GM18867 (cell line): ENCODE measurements around the gene IMMP2L.
A peak's percentile ranks its signal among the peaks of the same experiment; 100 is the strongest.
"Not testable (repeated sequence)": the region's sequence is repeated elsewhere in the genome, so short reads cannot be mapped to it uniquely, and the experiment has no call there.

Experiments
- ATAC-seq: cut with Tn5 transposase; IDR thresholded peaks from one replicate; pipeline ENCODE4 v1.9.1; 2021; ENCODE audit warnings: mild to moderate bottlenecking, moderate library complexity; ENCODE audit not compliant: unreplicated experiment

Gene IMMP2L

GRCh38 chr7:111561904-111562732 lies at the start of gene IMMP2L:
Gene IMMP2L, minus strand, starts transcription at chr7:111562492.
- peak; percentile 83 for ATAC-seq

GRCh38 chr7:111609483-111610254 lies 47.4 kb upstream of the IMMP2L start:
- ATAC-seq, result not testable (repeated sequence)

- no peak for ATAC-seq
Measured at GRCh38 chr7:111607621-111608020, 45.3 kb upstream of the IMMP2L start.

- no peak for ATAC-seq
Measured at GRCh38 chr7:111605246-111605645, 43.0 kb upstream of the IMMP2L start.

GRCh38 chr7:111600091-111600490 lies 37.8 kb upstream of the IMMP2L start:
- no peak for ATAC-seq

GRCh38 chr7:111595780-111596179 lies 33.5 kb upstream of the IMMP2L start:
- no peak for ATAC-seq

GRCh38 chr7:111594602-111595001 lies 32.3 kb upstream of the IMMP2L start:
- no peak for ATAC-seq

- ATAC-seq, result no peak
Measured at GRCh38 chr7:111593343-111593742, 31.1 kb upstream of the IMMP2L start.

GRCh38 chr7:111588065-111588433 lies 25.8 kb upstream of the IMMP2L start:
- ATAC-seq, result peak; percentile 48

- no peak for ATAC-seq
Measured at GRCh38 chr7:111587410-111588064, 25.2 kb upstream of the IMMP2L start.

- ATAC-seq, result no peak
Measured at GRCh38 chr7:111586711-111587409, 24.6 kb upstream of the IMMP2L start.

- ATAC-seq, result not testable (repeated sequence)
Measured at GRCh38 chr7:111581784-111582488, 19.6 kb upstream of the IMMP2L start.

- ATAC-seq, result not testable (repeated sequence)
Measured at GRCh38 chr7:111581207-111581606, 18.9 kb upstream of the IMMP2L start.

- ATAC-seq, result no peak
Measured at GRCh38 chr7:111578754-111579153, 16.5 kb upstream of the IMMP2L start.

- ATAC-seq, result no peak
Measured at GRCh38 chr7:111571720-111572119, 9.4 kb upstream of the IMMP2L start.

GRCh38 chr7:111568870-111569462 lies 6.7 kb upstream of the IMMP2L start:
- peak; percentile 92 for ATAC-seq

GRCh38 chr7:111568419-111568818 lies 6.1 kb upstream of the IMMP2L start:
- peak; percentile 27 for ATAC-seq

- ATAC-seq, result no peak
Measured at GRCh38 chr7:111564078-111564477, 1.8 kb upstream of the IMMP2L start.

GRCh38 chr7:111561654-111561903 lies 713 bp downstream of the IMMP2L start:
- no peak for ATAC-seq
